NCI-H510A (cell line): ENCODE data around the gene ZMYND15.

Experiments used
- DNase-seq: peaks from one replicate; lab custom pipeline; 2025; lab: John Stamatoyannopoulos, UW

The ZMYND15 gene

DNA sequence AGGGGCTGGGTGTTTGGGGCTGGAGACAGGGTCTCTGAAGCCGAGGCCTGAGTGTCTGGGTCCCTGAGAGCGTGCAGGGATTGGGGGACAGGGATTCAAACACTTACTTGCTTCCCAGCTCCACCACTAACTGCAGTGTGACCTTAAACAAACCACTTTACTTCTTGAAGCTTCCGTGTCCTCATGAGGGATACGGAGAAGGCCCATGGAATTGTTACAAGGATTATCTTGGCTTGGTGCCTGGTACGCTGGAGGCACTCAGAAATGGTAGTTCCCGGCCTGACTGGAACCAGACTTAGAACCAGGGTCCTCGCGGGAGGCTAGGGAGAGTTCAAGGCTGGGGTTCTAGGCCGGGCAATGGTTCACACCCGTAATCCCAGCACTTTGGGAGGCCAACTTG lies 3.0 kb downstream of the ZMYND15 start:
- DNase-seq = no peak

DNA sequence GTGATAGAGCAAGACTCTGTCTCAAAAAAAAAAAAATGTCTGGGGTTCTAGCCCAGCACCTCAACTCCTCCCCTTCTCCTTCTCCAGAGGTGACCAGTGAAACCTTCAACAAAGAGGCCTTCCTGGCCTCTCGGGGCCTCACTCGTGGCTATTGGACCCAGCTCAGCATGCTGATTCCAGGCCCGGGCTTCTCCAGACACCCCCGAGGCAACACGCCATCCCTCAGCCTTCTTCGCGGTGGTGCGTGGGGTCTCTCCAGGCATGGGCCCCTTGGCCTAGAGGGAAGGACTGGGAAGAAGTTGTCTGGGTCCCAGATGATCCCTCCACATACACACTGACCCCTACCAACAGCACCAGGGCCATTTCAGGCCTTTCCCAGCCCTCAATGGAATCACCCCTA lies 3.6 kb downstream of the ZMYND15 start:
- DNase-seq = no peak

DNA sequence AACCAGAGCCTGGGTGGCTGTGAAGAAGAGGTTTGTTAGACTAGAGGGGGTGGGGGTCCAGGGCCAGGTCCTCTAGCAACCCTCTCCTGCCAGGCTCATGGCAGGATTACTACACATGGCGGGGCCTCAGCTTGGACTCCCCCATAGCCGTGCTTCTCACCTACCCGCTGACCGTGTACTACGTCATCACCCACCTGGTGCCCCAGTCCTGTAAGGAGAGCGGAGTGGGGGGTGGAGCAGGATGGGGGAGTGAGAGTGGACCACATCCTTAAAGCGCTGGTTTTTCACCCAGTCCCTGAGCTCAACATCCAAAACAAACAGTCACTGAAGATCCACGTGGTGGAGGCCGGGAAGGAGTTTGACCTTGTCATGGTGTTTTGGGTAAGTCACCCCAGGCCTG lies 4.3 kb downstream of the ZMYND15 start:
- no peak for DNase-seq

DNA sequence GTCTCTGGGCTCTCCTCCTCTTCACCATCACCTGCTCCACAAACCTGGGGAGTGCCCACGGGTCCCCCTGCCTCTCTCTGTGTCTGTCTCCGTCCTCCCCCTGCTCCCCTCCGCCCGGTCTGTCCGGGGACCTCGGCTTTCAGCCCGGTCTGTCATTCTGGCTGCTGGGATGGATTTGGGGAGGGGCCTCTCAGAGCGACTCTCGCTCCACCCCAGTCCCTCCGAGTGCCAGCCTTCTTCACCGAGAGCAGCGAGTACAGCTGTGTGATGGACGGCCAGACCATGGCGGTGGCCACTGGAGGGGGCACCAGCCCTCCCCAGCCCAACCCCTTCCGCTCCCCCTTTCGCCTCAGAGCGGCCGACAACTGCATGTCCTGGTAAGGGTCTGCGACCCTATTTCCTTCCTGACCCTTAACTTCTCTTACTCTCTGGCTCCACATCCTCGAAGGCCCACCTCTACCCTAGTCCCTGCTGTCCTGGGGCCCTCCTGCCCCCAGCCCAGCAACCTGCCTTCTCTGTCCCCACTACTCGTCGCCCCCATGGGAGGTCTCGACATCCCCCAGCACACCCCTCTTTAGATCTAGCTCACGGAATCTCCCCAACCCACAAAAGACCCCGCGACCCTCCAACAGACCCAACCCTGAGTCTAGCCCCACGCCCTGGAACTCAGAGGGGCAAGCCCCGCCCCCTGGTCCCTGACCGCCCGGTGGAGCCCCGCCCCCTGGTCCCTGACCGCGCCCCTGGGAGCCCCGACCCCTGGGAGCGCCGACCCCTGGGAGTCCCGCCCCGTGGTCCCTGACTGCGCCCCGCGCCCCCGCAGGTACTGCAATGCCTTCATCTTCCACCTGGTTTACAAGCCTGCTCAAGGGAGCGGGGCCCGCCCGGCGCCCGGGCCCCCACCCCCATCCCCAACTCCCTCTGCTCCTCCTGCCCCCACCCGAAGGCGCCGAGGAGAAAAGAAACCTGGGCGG lies 5.7 kb downstream of the ZMYND15 start:
- DNase-seq = no peak

DNA sequence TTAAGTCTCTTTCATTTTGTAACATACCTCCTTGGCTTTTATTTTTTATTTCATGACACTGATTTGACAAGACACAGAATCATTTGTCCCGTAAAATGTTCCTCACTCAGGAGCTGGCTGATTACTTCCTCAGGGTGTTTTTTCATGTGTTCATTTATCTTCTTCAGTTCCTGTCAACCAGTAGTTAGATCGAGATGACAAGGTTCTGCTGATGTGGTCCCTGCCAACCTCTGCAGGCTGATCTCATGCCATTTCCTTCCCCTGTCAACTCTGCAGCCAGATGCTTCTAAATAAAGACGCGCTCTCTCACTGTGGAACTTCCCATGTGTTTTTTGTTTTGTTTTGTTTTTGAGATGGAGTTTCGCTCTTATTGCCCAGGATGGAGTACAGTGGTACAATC lies 8.2 kb downstream of the ZMYND15 start:
- DNase-seq = no peak

DNA sequence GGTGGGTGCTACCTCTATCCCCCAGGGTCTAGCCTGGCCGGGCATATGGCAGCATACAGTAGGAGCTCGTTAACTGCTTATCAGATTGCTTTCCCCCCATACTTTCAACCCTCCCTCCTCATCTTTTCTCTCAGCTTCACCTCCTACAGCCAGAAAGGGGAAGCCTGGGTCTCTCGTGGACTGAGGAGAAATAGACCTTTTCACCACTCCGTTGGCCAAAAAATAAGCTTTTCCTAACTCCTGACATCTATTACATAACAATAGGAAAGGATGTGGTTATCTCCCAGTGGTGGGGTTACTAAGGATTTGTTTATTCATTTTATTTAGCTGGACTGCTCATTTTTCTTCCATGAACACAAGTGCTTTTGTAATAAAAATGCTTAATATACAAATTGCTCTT lies 9.1 kb downstream of the ZMYND15 start:
- DNase-seq = no peak

DNA sequence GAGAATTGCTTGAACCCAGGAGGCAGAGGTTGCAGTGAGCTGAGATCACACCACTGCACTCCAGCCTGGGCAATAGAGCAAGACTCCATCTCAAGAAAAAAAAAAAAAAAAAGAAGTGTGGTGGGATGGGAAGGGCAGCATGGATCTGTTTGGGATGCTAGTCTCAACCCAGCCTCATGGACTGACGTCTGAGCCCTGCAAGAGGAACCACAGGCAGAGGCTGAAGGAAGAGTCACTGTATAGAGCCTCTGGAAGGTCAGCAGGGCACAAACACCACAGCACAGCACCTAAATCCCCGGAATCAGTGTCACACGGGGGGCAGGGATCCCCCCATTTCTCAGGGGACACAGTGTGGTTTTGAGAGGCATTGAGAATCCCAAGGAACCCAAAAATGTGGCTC lies 11.0 kb downstream of the ZMYND15 start:
- DNase-seq = no peak

DNA sequence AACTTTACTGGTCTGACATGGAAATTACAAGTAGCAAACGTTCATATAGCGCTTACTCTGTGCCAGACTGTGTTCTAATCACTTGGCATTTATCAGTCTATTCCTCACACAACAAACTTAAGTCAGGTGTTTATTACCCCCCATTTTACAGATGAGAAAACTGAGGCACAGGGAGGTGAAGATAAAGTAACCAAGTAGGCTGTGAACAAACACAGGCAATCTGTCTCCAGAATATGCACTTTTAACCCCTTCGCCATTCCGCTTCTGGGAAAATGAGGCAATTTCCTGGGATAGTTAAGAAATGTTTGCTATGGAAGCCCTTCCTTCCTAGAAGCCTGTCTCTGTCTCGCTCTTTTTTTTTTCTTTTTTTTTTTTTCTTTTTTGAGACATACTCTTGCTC lies 12.3 kb downstream of the ZMYND15 start:
- DNase-seq = no peak

DNA sequence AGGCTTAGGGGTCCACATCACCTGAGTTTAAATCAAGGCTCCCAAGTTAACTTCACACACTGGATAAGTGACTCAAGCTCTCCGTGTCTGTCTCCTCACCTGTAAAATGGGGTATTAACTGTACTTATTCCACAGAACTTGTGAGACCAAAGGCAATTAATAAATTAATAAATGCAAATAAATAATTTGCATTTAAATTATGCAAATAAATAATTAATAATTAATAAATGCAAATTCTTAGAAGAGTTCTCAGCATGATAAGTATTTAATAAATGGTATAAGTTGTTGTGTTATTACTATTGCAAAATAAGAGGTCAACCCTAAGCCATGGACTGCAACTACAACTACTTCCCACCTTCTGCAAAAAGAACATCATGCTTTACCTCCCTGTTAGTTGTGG lies 13.8 kb downstream of the ZMYND15 start:
- no peak for DNase-seq

DNA sequence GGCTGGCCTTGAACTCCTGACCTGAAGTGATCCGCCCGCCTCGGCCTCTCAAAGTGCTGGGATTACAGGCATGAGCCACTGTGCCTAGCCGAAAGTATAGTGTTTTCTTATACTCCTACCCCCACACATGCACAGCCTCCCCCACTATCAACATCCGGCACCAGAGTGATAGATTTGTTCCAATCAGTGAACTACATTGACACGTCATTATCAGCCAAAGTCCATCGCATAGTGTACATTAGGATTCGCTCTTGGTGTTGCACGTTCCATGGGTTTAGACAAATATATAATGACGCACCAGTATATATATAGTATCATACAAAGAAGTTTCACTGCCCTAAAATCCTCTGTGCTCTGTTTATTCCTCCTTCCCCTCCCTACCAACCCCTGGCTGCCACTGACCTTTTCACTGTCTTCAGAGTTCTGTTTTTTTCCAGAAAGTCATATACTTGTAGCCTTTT lies 20.2 kb downstream of the ZMYND15 start:
- DNase-seq = no peak

DNA sequence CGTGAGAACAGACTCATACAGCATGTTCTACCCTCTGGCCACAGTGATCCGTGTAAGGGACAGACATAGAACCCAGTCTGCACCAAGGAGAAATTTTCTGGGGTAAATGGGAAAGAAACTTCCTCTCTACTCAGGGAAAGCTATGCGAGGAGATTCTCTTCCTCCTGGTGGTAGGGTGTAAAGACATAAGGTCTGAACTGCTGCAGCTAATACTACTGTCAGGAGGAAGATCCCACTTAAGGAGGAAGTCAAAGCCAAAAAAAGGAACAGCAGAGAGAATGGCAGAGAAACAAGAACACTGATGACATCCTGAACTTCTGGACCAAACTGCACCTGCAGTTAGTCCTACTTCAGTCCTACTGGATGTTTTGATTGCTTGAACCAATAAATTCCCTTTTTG lies 25.0 kb downstream of the ZMYND15 start:
- no peak for DNase-seq

DNA sequence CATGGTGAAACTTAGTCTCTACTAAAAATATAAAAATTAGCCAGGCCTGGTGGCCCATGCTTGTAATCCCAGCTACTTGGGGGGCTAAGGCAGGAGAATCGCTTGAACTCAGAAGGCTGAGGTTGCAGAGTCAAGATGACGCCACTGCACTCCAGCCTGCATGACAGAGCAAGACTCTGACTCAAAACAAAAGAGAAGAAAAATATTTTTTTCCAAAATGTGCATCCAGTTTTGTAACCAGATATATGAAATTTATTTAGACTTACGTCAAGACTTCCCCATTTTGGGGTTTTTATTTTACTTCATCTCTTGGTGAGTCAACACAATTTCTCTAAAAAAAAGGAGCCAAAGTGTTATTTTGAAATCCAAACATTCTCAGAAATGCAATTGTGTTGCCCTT lies 26.6 kb downstream of the ZMYND15 start:
- no peak for DNase-seq

DNA sequence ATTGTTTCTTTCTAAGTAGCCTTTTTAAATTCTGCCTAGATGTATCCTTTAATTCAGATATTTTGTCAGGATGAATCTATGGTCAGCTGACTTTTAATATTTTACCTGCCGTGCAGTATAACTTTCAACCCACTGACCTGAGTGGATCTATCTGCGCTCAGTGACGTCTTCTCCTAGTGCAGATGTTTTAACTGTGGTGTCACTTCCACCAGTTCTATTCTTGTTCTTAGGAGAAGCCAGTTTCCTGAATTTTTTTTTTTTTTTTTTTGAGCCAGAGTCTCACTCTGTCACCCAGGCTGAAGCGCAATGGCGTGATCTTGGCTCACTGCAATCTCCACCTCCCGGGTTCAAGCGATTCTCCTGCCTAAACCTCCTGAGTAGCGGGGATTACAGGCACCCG lies 27.1 kb downstream of the ZMYND15 start:
- DNase-seq = no peak

DNA sequence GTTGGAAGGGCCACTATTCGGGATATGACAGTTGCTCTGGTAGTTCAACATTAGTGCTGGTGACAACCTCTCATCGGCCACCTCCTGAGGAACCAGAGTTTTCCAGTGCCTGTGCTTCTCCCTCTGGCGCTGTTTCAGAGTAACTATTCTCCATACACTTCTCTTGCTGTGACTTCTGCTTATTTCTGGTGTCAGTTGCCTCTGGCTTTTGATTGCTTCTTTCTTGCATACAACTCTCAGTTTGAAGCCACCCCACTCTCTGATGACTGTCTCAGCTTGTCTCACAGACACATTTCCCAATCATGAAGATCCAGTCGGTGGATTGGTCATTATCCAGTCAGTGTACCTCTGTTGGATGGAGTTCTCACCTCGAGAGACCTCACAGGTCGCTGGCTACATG lies 28.7 kb downstream of the ZMYND15 start:
- no peak for DNase-seq

DNA sequence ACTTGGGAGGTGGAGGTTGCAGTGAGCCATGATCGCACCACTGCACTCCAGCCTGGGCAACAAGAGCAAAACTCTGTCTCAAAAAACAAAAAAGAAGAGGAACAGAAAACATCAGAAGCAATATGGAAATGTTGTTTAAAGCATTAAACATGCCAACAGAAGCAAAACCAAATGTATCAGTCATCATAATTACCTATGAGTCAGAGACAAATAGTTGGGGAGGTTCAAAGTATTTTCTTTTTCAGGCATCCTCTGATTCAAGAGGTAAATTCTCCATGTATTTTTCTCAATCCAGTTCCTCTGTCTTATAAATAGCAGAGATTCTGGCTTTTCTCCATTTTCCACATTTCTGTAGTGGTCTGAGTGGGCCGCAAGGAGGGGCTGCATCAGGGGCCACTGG lies 30.0 kb downstream of the ZMYND15 start:
- no peak for DNase-seq

DNA sequence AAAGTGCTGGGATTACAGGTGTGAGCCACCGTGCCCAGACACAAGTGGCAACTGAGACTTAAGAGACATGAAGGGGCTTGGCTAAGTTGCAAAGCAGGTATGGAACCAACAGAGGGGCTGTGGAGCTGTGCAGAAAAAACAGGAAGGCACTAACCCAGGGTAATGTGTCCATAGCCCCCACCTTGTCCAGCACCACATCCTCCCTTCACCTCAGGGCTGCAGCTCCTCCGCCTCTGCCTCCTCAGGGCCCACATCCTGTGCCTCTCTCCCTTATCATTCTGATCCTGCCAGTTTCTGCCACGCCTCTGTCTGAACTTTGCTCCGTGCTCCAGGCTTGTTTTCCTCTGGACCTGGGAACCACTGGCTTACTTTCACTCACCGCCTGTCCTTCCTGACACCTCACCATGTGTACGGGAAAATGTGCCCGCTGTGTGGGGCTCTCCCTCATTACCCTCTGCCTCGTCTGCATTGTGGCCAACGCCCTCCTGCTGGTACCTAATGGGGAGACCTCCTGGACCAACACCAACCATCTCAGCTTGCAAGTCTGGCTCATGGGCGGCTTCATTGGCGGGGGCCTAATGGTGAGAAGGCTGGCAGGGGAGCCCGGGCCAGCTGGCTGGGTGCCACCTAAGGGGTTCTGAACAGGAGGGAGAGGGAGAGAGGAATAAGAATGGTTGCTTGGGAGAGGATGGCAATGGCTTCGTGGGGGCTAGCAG lies 32.0 kb downstream of the ZMYND15 start, which contains the start of gene TM4SF5:
TM4SF5 (plus strand) TSS at position 368 of the 716 bp plus-strand sequence; CDS start at position 405, 37 bp downstream.
- DNase-seq = no peak

DNA sequence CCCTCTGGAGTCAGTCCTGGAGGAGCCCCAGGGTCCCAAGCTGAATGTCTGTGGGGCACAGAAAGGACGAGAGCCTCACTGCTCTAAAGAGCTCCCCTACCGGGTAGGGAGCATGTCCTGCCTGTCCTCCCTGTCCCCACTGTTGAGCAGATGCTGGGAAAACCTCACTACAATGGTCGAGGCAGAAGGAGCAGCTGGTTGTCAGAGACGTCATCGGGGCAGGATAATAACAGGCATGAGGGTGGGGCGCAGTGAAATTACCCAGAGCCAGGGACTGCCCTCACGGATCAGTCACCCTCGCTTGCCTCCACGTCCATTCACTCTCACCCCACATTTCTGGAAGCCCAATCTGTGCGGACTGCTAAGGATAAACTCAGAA lies 32.6 kb downstream of the ZMYND15 start:
- DNase-seq = no peak

DNA sequence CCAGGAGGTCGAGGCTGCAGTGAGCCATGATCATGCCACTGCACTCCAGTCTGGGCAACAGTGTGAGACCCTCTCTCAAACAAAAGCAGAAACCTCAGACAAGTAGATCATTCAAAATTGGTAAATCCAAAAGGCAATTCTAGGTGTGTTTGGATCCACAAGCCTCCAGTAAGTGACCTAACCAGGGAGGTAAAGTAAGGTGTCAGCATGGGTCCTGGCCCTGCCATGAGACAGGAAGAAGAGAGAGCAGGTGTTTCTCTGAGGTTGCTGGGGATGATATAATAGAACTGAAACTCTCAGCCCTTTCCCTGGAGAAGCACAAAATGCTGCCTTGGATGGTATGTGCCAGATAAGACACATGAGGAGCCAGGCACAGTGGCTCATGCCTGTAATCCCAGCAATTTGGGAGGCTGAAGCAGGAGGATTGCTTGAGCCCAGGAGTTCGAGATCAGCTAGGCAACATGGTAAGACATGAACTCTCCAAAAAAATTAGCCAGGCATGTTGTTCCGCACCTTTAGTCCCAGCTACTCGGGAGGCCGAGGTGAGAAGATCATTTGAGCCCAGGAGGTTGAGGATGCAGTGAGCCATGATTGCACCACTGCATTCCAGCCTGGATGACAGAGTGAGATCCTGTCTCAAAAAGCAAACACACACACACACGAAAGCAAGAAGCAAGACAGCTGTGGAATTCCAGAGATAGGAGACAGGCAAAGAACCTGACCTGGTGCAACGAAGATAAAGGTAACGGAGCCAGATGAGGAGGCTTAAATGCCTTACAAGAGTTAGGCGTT lies 38.5 kb downstream of the ZMYND15 start:
- DNase-seq = no peak

DNA sequence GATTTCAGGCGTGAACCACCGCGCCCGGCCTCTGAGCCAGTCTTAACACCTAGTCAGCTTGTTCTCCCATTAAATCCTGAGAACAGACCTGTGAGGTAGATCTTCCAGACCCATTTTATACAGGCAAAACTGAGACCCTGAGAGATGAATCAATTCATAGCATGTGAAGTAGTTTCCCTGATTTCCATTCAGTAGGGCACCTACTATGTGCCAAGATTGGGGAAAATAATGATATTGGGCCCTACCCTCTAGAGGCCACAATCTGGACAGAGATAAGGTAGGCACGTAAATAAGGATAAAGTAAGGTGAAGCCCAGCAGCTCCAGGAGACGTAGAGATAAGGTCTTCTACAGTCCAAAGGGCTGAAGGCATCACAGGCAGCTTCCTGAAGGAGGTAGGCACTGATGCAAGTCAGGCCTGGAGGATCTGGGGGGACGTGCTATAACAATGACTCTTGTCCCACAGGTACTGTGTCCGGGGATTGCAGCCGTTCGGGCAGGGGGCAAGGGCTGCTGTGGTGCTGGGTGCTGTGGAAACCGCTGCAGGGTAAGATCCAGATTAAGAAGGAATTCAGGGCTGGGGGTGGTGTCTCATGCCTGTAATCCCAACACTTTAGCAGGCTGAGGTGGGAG lies 40.8 kb downstream of the ZMYND15 start:
- DNase-seq = no peak

DNA sequence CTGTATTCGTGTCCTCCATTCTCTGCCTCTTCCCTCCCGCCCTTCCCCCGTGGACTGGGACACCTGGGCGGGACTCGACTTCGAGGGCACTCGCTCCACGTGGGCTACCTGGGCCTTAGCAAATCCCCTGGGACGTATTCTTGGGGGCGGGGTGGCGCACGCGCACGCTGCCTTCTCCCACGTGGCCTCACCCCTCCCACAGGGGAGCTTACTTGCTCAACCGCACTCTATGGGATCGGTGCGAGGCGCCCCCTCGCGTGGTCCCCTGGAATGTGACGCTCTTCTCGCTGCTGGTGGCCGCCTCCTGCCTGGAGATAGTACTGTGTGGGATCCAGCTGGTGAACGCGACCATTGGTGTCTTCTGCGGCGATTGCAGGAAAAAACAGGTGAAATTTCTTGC lies 43.0 kb downstream of the ZMYND15 start:
- no peak for DNase-seq

DNA sequence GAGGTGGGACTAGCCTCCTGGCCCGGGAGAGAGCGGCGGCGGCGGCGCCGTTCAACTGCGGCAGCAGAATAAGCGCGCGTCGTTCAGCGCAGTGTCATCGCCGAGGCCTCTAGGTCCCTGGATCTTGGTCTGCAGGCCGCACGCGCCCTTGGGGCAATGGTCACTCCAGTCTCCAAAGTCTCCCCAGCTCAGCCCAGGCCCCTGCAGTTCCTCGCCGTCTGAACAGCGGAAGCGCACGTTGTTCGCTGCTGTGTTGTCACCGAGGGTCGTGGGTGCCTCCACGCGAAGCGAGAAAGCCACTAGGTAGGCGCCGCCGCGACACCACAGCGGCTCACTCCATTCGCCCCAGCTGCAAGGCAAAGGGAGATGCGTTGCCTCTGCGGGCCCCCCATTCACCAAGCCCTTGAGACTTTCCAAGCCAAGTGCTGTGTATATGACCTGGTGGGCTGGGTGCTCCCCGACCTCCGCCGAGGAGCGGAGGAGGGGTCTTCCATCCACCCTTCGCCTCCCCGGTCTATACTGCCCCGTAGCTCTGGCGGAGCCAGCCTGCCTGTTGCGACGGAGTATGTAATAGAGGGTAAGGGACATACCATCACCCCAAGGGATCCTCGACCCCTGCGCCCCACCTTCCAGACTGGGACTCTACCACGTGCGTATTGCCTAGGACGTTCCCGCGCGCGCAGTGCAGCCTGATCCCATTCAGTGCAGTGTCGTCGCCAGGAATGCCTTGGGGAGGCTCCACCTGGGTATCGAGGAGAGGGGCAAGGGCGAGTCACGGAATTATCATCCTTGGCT lies 45.9 kb downstream of the ZMYND15 start:
- DNase-seq = no peak
